GM12873 (cell line): Measurements from ENCODE around the gene STXBP5L.

Source experiments
- CTCF ChIP-seq: IDR thresholded peaks from 2 replicates; pipeline ENCODE4 v1.5.1; 2012; ENCODE audit warnings: low read depth, mild to moderate bottlenecking, moderate library complexity, low read length, control low read depth; ENCODE audit not compliant: insufficient read depth; ENCODE audit errors: missing control alignments

Gene STXBP5L

GRCh38 chr3:121418182-121418581 lies 510.2 kb downstream of the STXBP5L start:
- TF ChIP-seq CTCF = no peak

- TF ChIP-seq CTCF = no peak
Observed at GRCh38 chr3:121424549-121424948, 516.5 kb downstream of the STXBP5L start.

- TF ChIP-seq CTCF = no peak
Observed at GRCh38 chr3:121430664-121431215, 522.7 kb downstream of the STXBP5L start.

- TF ChIP-seq CTCF = no peak
Observed at GRCh38 chr3:121431726-121432517, 523.9 kb downstream of the STXBP5L start.

- TF ChIP-seq CTCF = no peak
Observed at GRCh38 chr3:121436074-121436473, 528.1 kb downstream of the STXBP5L start.

- no peak for TF ChIP-seq CTCF
Observed at GRCh38 chr3:121436641-121437040, 528.6 kb downstream of the STXBP5L start.

- no peak for TF ChIP-seq CTCF
Observed at GRCh38 chr3:121443456-121443855, 535.5 kb downstream of the STXBP5L start.
